K562 (cell line): ENCODE measurements around the gene FAM47C.

Source experiments
- EP300 ChIP-seq: IDR thresholded peaks from 2 replicates; pipeline ENCODE4 v1.6.1; 2012; ENCODE audit warnings: low read length, improper control_type of control experiment
- EZH2 ChIP-seq: IDR thresholded peaks from 2 replicates; pipeline ENCODE4 v1.6.1; 2012; ENCODE audit warnings: low read depth, mild to moderate bottlenecking, inconsistent platforms, low read length, borderline replicate concordance
- HDAC6 ChIP-seq: IDR thresholded peaks from 2 replicates; pipeline ENCODE4 v1.6.1; 2012; ENCODE audit warnings: low read depth, mild to moderate bottlenecking, control low read depth, inconsistent platforms, low read length, moderate library complexity
- NFE2L1 ChIP-seq: fragments of 450-650 bp; IDR thresholded peaks from 2 replicates; pipeline ENCODE4 v1.6.1; 2016; ENCODE audit warnings: missing genetic modification characterization, low read depth, mild to moderate bottlenecking, missing compliant biosample characterization, moderate library complexity, borderline replicate concordance

DNA sequence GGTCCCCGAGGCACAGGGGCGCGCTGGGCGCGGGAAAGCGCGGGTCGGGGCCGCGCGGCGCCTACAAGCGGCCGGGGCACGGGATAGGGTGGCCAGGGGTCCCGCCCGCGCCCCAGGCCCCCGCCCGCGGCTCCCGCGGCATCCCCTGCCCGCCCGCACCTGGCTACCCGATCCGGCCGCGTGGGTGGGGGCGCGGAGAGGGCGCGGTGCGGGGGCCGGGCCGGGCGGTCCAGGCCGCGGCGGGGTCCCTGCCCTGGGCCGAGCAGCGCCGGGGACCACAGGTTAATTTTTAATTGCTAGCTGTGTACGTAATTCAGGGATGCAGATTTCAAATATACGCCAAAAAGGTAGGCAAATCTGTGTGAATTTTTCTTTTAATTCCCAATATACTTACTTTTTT, 44.3 kb upstream of the FAM47C start:
- TF ChIP-seq EZH2 (no peak), EP300 (no peak), NFE2L1 (tag) (no peak), HDAC6 (no peak)
